ENCODE results near the gene CEP41.
A peak's percentile ranks its signal among the peaks of the same experiment; 100 is the strongest.
"Not testable (repeated sequence)": the region's sequence is repeated elsewhere in the genome, so short reads cannot be mapped to it uniquely, and the experiment has no call there.

Gene CEP41

GRCh38 chr7:130386876-130387275 is 53.9 kb downstream of the CEP41 start:
- DNase-seq = no peak

- DNase-seq = no peak
These were observed 55.2 kb downstream of the CEP41 start for GRCh38 chr7:130385600-130386066.

- no peak for DNase-seq
These were observed 55.8 kb downstream of the CEP41 start for GRCh38 chr7:130384841-130385599.

GRCh38 chr7:130384371-130384801 is 56.4 kb downstream of the CEP41 start:
- DNase-seq = no peak

GRCh38 chr7:130383187-130383980 is 57.4 kb downstream of the CEP41 start:
- no peak for DNase-seq

GRCh38 chr7:130381468-130382312 is 59.1 kb downstream of the CEP41 start:
- no peak for DNase-seq

- no peak for DNase-seq
These were observed 59.9 kb downstream of the CEP41 start for GRCh38 chr7:130380861-130381455.

GRCh38 chr7:130379921-130380860 is 60.6 kb downstream of the CEP41 start, which contains the start of gene CPA1:
CPA1 (plus strand) TSS chr7:130380494; CDS start chr7:130380521, 27 bp downstream.
- DNase-seq = no peak

- DNase-seq = no peak
These were observed 61.3 kb downstream of the CEP41 start for GRCh38 chr7:130379532-130379920.

GRCh38 chr7:130379019-130379418 is 61.8 kb downstream of the CEP41 start:
- no peak for DNase-seq

GRCh38 chr7:130377178-130377577 is 63.6 kb downstream of the CEP41 start:
- DNase-seq = no peak

GRCh38 chr7:130376461-130376860 is 64.4 kb downstream of the CEP41 start:
- not testable (repeated sequence) for DNase-seq

GRCh38 chr7:130374507-130374906 is 66.3 kb downstream of the CEP41 start:
- DNase-seq = no peak

- DNase-seq = no peak
These were observed 68.2 kb downstream of the CEP41 start for GRCh38 chr7:130372402-130373165.

GRCh38 chr7:130371046-130371445 is 69.8 kb downstream of the CEP41 start:
- no peak for DNase-seq

GRCh38 chr7:130369831-130370550 is 70.8 kb downstream of the CEP41 start:
- DNase-seq = no peak

GRCh38 chr7:130369110-130369711 is 71.6 kb downstream of the CEP41 start:
- DNase-seq = peak in 1 of 6 experiments; percentile 23

GRCh38 chr7:130367836-130368746 is 72.7 kb downstream of the CEP41 start:
- DNase-seq = no peak

Data from stimulated activated naive CD4-positive, alpha-beta T cell (primary cell).